ENCODE measurements around the gene MRPL24.

DNA sequence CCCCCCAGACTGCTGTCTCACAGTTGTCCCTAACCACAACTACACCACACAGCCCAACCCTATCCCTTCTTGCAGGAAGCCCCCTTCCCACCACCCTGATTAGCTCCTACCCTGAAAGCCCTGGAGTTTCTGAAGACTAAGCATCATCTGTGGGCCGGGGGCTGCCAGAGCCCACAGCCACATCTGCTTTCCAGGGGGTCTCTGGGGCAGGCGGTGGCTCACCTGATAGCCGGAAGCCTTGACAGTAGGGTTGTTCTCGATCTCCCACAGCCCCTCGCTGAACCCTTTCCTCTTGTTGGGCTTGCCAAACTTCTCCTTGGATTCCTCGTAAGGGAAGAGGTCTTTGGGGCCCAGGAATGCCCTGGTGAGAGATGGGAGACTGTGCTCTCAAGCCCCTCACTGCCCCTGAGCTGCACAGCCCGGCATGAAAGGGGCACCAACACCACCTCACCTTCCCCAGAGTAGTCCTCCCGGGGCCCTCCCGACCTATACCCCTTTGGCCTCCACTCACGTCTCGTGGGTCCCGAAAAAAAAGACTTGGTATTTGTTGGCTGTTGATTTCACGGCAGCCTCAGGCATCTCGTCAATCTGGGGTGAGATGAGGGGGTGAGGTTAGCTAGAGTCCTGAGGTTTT is 4.0 kb upstream of the MRPL24 start:
- TF ChIP-seq, protein P1, sequence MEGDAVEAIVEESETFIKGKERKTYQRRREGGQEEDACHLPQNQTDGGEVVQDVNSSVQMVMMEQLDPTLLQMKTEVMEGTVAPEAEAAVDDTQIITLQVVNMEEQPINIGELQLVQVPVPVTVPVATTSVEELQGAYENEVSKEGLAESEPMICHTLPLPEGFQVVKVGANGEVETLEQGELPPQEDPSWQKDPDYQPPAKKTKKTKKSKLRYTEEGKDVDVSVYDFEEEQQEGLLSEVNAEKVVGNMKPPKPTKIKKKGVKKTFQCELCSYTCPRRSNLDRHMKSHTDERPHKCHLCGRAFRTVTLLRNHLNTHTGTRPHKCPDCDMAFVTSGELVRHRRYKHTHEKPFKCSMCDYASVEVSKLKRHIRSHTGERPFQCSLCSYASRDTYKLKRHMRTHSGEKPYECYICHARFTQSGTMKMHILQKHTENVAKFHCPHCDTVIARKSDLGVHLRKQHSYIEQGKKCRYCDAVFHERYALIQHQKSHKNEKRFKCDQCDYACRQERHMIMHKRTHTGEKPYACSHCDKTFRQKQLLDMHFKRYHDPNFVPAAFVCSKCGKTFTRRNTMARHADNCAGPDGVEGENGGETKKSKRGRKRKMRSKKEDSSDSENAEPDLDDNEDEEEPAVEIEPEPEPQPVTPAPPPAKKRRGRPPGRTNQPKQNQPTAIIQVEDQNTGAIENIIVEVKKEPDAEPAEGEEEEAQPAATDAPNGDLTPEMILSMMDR (IDR thresholded peaks at IDR 0.05): no peak
- TF ChIP-seq POLR2A (IDR thresholded peaks at IDR 0.05): no peak
